Endothelial cell of umbilical vein (primary cell): ENCODE data around the gene NMD3.
A peak's percentile ranks its signal among the peaks of the same experiment; 100 is the strongest.

Experiments
- CTCF ChIP-seq, 2 donors: IDR thresholded peaks; 1 replicate in 1 of 2; 2 replicates in 1 of 2; pipeline ENCODE4 v1.5.1; 2011; ENCODE audit warnings: low read length in 2 of 2, mild to moderate bottlenecking in 2 of 2, moderate library complexity in 2 of 2, control low read depth in 1 of 2, inconsistent platforms in 1 of 2, low read depth in 1 of 2; ENCODE audit not compliant: insufficient read depth in 1 of 2; ENCODE audit errors: extremely low read depth in 1 of 2
- EZH2 ChIP-seq: IDR thresholded peaks from 2 replicates; pipeline ENCODE4 v1.6.1; 2012; ENCODE audit warnings: borderline replicate concordance, low read depth, mild to moderate bottlenecking, moderate library complexity, low read length, inconsistent platforms; ENCODE audit not compliant: severe bottlenecking
- FOS ChIP-seq: IDR thresholded peaks from 2 replicates; pipeline ENCODE4 v1.6.1; 2011; ENCODE audit warnings: mild to moderate bottlenecking, low read length, moderate library complexity, borderline replicate concordance; ENCODE audit not compliant: insufficient read depth
- GATA2 ChIP-seq: IDR thresholded peaks from 2 replicates; pipeline ENCODE4 v1.7.0; 2011; ENCODE audit warnings: low read depth, mild to moderate bottlenecking, moderate library complexity, mixed read lengths, low read length; ENCODE audit not compliant: insufficient read length, insufficient read depth
- JUN ChIP-seq: IDR thresholded peaks from 2 replicates; pipeline ENCODE4 v1.6.1; 2011; ENCODE audit warnings: borderline replicate concordance, low read depth; ENCODE audit not compliant: insufficient read length, insufficient read depth
- MAX ChIP-seq: IDR thresholded peaks from 2 replicates; pipeline ENCODE4 v1.6.1; 2011; ENCODE audit not compliant: insufficient read depth, insufficient read length
- MYC ChIP-seq: IDR thresholded peaks from one replicate; pipeline ENCODE4 v1.6.1; 2011; ENCODE audit warnings: mild to moderate bottlenecking, low read depth, low read length
- POLR2A ChIP-seq: IDR thresholded peaks from 2 replicates; pipeline ENCODE4 v1.6.1; 2012; ENCODE audit warnings: low read depth, mild to moderate bottlenecking, control low read depth, low read length
- POLR2AphosphoS5 ChIP-seq: IDR thresholded peaks from 2 replicates; pipeline ENCODE4 v1.6.1; 2012; ENCODE audit warnings: low read depth, mild to moderate bottlenecking, control low read depth, low read length, moderate library complexity; ENCODE audit not compliant: insufficient read depth

GRCh38 chr3:161197855-161198850, 23.0 kb upstream of the NMD3 start:
- TF ChIP-seq CTCF (IDR thresholded peaks at IDR 0.05; ENCODE audit: extremely low read depth in 1 of 2, insufficient read depth in 1 of 2, low read depth in 1 of 2, low read length in 2 of 2) = no peak
- no peak for TF ChIP-seq POLR2A
- no peak for TF ChIP-seq POLR2AphosphoS5
- no peak for TF ChIP-seq MAX
- TF ChIP-seq EZH2 = no peak
- no peak for TF ChIP-seq MYC
- TF ChIP-seq JUN = no peak
- peak; percentile 57 for TF ChIP-seq FOS
- no peak for TF ChIP-seq GATA2
